ENCODE results near the gene ODAD3.

- no peak for TF ChIP-seq POLR2AphosphoS5 (IDR thresholded peaks at IDR 0.05; ENCODE audit: low read depth, low read length)
- no peak for TF ChIP-seq REST (IDR thresholded peaks at IDR 0.05; ENCODE audit: insufficient read depth in 1 of 2, low read depth in 2 of 2, low read length in 2 of 2)
- TF ChIP-seq SIN3A (IDR thresholded peaks at IDR 0.05; ENCODE audit: borderline replicate concordance, insufficient read depth, low read length) = no peak
- no peak for TF ChIP-seq FOXP2 (optimal IDR thresholded peaks at IDR 0.05; ENCODE audit: borderline replicate concordance, extremely low read depth, extremely low read length, insufficient read depth)
These were observed 38.8 kb upstream of the ODAD3 start for GRCh38 chr19:11473725-11474124.
